ENCODE results near the gene SULT1A3. TPM values are rescaled to one million over a fixed set of nuclear protein-coding genes. Genes with fewer than 3 reads are reported as not detected.

Gene SULT1A3
- total RNA-seq, 1 experiment from 2014 or later: 23.5 TPM

DNA sequence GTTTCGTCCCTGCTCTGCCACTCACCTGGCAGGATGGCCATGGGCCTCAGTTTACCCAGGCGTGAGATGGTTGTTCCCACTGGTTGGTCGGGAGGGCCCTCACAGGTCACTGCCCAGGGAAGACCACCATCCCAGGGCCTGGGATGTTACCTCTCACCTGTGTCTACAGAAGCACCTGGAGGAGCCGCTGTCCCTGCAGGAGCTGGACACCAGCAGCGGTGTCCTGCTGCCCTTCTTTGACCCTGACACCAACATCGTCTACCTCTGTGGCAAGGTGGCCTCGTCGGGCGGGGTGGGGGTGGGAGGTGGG lies 11.5 kb upstream of the SULT1A3 start:
- Histone ChIP-seq H3K4me3 (replicated peaks in 1 of 2; ENCODE audit: low read depth in 1 of 2, low read length in 2 of 2) (no peak overlapping the region), H3K9ac (ENCODE audit: low read length) (no peak overlapping the region), H3K9me3 (ENCODE audit: control insufficient read depth in 1 of 2, insufficient read depth in 1 of 2, low read depth in 1 of 2, low read length in 2 of 2) (no peaks in the 10 kb centered on the region), H3K27ac (ENCODE audit: low read depth, low read length) (no peak overlapping the region), H3K27me3 (ENCODE audit: insufficient read depth, low read length) (no peaks in the 10 kb centered on the region), H3K4me1 (ENCODE audit: control insufficient read depth in 1 of 2, insufficient read depth in 2 of 2, low read length in 2 of 2) (peaks cover 4 to 16% of the 10 kb centered on the region in 2 experiments; a peak in 3 of 4 replicates), H3K79me2 (ENCODE audit: insufficient read depth, low read length) (no peaks in the 10 kb centered on the region), H4K20me1 (ENCODE audit: insufficient read depth) (no peaks in the 10 kb centered on the region), H3K9me2 (ENCODE audit: insufficient read depth) (no peaks in the 10 kb centered on the region), H2AFZ (ENCODE audit: low read depth, low read length, poor library complexity, severe bottlenecking) (no peak overlapping the region), H3K36me3 (ENCODE audit: control insufficient read depth in 1 of 2, insufficient read depth in 2 of 2, low read length in 2 of 2) (no peaks in the 10 kb centered on the region), H3K4me2 (ENCODE audit: low read length) (peak overlapping the region; percentile 49)
- no peak for ATAC-seq
- BruUV-seq (replicated peaks): no TSS peak
- intact Hi-C loops (cut with micrococcal nuclease): no loop called here
- RAD21 ChIA-PET (ENCODE audit: low non-redundant PET in 1 of 2, low total read pairs in 2 of 2, uncharacterized antibody in 2 of 2, unreplicated experiment in 2 of 2): no interaction called here
- no peak for DNase-seq (ENCODE audit: low read depth, low spot score)
- CTCF ChIA-PET: interaction anchor here (1.8 kb wide), 1 partner anchor 222 kb away, joined by 6 read pairs; no protein-coding TSS in a partner anchor
- POLR2A ChIA-PET: no interaction called here
- TF ChIP-seq ZNF274 (IDR thresholded peaks at IDR 0.05; ENCODE audit: low read depth, low read length) (no peak), POLR2AphosphoS5 (IDR thresholded peaks at IDR 0.05; ENCODE audit: low read depth, low read length) (0 out of 2 replicates have a peak, but pooled peaks have one; percentile 1), EZH2 (IDR thresholded peaks at IDR 0.05) (no peak), CEBPB (IDR thresholded peaks at IDR 0.05; ENCODE audit: low read depth) (no peak)
- TF ChIP-seq, protein P1, sequence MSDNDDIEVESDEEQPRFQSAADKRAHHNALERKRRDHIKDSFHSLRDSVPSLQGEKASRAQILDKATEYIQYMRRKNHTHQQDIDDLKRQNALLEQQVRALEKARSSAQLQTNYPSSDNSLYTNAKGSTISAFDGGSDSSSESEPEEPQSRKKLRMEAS (IDR thresholded peaks at IDR 0.05): no peak

DNA sequence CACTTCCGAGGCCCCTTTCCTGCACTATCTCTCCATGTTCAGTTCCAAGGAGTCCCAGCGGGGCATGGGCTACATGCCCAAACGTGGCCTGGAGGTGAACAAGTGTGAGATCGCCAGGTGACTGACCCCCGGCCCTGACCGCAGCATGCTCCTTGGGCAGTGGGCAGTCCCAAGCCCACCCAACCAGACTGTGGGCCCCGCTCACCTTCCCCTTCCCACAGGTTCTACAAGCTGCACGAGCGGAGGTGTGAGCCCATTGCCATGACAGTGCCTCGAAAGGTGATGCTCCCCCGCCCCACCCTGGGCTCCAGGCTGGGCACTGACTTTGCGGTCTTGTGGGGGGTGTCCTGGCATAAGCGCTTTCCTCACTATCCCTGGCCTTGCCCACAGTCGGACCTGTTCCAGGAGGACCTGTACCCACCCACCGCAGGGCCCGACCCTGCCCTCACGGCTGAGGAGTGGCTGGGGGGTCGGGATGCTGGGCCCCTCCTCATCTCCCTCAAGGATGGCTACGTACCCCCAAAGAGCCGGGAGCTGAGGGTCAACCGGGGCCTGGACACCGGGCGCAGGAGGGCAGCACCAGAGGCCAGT lies 11.0 kb upstream of the SULT1A3 start:
- H3K4me1 ChIP-seq (ENCODE audit: control insufficient read depth in 1 of 2, insufficient read depth in 2 of 2, low read length in 2 of 2): peaks cover 0 to 12% of the 10 kb centered on the region in 2 experiments; a peak in 2 of 4 replicates
- no peak overlapping the region for H3K9ac ChIP-seq (ENCODE audit: low read length)
- H2AFZ ChIP-seq (ENCODE audit: low read depth, low read length, poor library complexity, severe bottlenecking): no peak overlapping the region
- POLR2A ChIA-PET: no interaction called here
- TF ChIP-seq CEBPB (IDR thresholded peaks at IDR 0.05; ENCODE audit: low read depth): no peak
- TF ChIP-seq, protein P2, sequence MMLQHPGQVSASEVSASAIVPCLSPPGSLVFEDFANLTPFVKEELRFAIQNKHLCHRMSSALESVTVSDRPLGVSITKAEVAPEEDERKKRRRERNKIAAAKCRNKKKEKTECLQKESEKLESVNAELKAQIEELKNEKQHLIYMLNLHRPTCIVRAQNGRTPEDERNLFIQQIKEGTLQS (IDR thresholded peaks at IDR 0.05): no peak
- no peak for TF ChIP-seq SRF (IDR thresholded peaks at IDR 0.05; ENCODE audit: low read depth)
- TF ChIP-seq YY1 (IDR thresholded peaks at IDR 0.05; ENCODE audit: extremely low read depth, insufficient replicate concordance, low read depth, low read length): no peak
- TF ChIP-seq TCF7L2 (IDR thresholded peaks at IDR 0.05; ENCODE audit: borderline replicate concordance, extremely low read depth, insufficient read depth, insufficient read length): no peak
- no peak for TF ChIP-seq EZH2 (IDR thresholded peaks at IDR 0.05)
- TF ChIP-seq ZFX (IDR thresholded peaks at IDR 0.05): no peak
- no peak for TF ChIP-seq CBX3 (IDR thresholded peaks at IDR 0.05; ENCODE audit: low read depth)
- TF ChIP-seq, protein P3, sequence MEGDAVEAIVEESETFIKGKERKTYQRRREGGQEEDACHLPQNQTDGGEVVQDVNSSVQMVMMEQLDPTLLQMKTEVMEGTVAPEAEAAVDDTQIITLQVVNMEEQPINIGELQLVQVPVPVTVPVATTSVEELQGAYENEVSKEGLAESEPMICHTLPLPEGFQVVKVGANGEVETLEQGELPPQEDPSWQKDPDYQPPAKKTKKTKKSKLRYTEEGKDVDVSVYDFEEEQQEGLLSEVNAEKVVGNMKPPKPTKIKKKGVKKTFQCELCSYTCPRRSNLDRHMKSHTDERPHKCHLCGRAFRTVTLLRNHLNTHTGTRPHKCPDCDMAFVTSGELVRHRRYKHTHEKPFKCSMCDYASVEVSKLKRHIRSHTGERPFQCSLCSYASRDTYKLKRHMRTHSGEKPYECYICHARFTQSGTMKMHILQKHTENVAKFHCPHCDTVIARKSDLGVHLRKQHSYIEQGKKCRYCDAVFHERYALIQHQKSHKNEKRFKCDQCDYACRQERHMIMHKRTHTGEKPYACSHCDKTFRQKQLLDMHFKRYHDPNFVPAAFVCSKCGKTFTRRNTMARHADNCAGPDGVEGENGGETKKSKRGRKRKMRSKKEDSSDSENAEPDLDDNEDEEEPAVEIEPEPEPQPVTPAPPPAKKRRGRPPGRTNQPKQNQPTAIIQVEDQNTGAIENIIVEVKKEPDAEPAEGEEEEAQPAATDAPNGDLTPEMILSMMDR (IDR thresholded peaks at IDR 0.05 in 2 of 3, conservative IDR thresholded peaks at IDR 0.05 in 1 of 3; ENCODE audit: borderline replicate concordance in 1 of 3, insufficient read depth in 1 of 3, low read depth in 2 of 3, low read length in 2 of 3): no peak
- no peak for TF ChIP-seq RAD21 (IDR thresholded peaks at IDR 0.05; ENCODE audit: low read depth)
- no peak overlapping the region for H3K4me3 ChIP-seq (replicated peaks in 1 of 2; ENCODE audit: low read depth in 1 of 2, low read length in 2 of 2)
- H3K9me3 ChIP-seq (ENCODE audit: control insufficient read depth in 1 of 2, insufficient read depth in 1 of 2, low read depth in 1 of 2, low read length in 2 of 2): no peaks in the 10 kb centered on the region
- H3K36me3 ChIP-seq (ENCODE audit: control insufficient read depth in 1 of 2, insufficient read depth in 2 of 2, low read length in 2 of 2): no peaks in the 10 kb centered on the region
- BruUV-seq (replicated peaks): no TSS peak
- H3K79me2 ChIP-seq (ENCODE audit: insufficient read depth, low read length): no peaks in the 10 kb centered on the region
- DNase-seq (ENCODE audit: low read depth, low spot score): no peak
- ATAC-seq: no peak
- H3K27me3 ChIP-seq (ENCODE audit: insufficient read depth, low read length): no peaks in the 10 kb centered on the region
- intact Hi-C loops (cut with micrococcal nuclease): no loop called here
- no peak overlapping the region; the same call in 1 of the 2 replicates for H3K27ac ChIP-seq (ENCODE audit: low read depth, low read length)
- RAD21 ChIA-PET (ENCODE audit: low non-redundant PET in 1 of 2, low total read pairs in 2 of 2, uncharacterized antibody in 2 of 2, unreplicated experiment in 2 of 2): no interaction called here
- no peaks in the 10 kb centered on the region for H3K9me2 ChIP-seq (ENCODE audit: insufficient read depth)
- H3K4me2 ChIP-seq (ENCODE audit: low read length): no peak overlapping the region
- H4K20me1 ChIP-seq (ENCODE audit: insufficient read depth): no peaks in the 10 kb centered on the region
- CTCF ChIA-PET: interaction anchor here (1.8 kb wide), 1 partner anchor 222 kb away, joined by 6 read pairs; no protein-coding TSS in a partner anchor
